ENCODE results near the gene PMM1.
"Not testable (repeated sequence)": the region's sequence is repeated elsewhere in the genome, so short reads cannot be mapped to it uniquely, and the experiment has no call there.

PMM1 gene

DNA sequence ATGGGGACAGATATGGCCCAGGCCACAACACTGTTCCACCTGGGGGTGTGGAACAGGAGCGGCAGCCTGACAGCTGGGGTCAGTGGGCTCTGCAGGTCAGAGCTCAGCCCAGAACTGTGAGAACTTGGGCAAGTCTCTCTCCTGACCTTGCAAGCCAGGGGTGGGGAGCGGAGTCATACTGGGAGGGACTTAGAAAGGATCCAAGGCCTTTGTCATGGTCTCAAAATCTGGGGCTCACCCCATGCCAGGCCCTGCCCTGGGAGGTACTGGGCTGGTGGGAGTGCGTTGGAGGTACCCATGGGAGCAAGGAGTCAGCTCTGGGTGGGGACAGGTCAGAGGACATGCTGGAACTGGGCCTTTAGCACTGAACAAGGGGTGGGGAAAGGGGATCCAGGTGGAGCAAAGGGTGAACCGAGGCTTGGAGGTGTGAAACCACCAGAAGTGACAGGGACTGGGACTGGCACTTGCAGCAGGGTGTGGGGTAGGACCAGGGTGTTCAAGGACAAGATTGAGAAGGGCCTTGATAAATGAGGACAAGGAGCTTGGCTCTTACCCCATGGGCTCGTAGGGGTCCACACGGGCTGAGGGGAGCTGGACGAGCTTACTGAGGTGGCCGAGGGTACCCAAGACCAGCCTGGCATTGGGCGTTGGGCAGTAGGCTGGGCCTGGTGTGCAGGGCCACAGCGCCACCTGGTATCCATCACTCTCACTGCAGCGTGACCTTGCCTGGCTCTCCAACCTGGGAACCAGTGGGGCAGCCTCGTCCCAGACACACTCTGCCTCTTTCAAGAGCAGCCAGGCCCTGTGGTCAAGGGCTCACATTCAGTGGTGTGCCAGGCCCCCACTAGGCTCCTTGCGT, 7.4 kb upstream of the PMM1 start:
- DNase-seq = no peak

GRCh38 chr22:41595703-41596102, 6.1 kb upstream of the PMM1 start:
- DNase-seq = no peak

GRCh38 chr22:41593336-41593960, 3.8 kb upstream of the PMM1 start:
- not testable (repeated sequence) for DNase-seq

DNA sequence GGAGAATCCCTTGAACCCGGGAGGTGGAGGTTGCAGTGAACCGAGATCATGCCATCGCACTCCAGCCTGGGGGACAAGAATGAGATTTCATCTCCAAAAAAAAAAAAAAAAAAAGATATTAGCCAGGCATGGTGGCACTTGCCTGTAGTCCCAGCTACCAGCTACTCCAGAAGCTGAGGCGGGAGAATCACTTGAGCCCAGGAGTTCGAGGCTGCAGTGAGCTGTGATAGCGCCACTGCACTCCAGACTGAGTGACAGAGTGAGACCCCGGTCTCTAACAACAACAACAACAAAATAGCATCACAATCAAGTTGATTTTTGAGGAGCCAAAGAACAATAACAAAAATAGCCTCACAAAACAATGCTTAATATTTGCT, 2.3 kb downstream of the PMM1 start:
- DNase-seq = no peak

DNA sequence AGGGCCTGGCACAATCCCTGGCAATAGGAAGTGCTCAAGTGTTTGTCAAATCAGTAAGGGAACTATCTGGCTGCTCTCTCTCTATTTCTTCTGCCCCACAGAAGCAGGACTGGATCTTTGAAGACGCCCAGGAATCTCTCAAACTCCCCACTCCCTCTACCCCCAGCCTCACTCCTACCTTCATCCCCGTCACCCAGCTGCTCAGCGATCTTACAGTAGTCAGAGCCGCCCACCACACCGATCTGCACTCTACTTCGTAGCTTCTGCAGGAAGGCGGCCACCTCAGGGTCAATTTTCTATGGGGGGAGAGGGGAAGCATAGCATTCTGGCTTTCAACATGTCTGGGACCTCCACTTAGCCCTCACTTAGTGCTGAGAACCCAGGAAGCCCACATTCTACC, 3.7 kb downstream of the PMM1 start:
- DNase-seq = no peak

GRCh38 chr22:41584881-41585280, 4.8 kb downstream of the PMM1 start:
- DNase-seq = no peak

- no peak for DNase-seq
Measured at GRCh38 chr22:41582694-41583093, 6.9 kb downstream of the PMM1 start.

- DNase-seq = no peak
Measured at GRCh38 chr22:41579997-41580355, 9.7 kb downstream of the PMM1 start.

GRCh38 chr22:41579297-41579996, 10.2 kb downstream of the PMM1 start:
- DNase-seq = no peak

DNA sequence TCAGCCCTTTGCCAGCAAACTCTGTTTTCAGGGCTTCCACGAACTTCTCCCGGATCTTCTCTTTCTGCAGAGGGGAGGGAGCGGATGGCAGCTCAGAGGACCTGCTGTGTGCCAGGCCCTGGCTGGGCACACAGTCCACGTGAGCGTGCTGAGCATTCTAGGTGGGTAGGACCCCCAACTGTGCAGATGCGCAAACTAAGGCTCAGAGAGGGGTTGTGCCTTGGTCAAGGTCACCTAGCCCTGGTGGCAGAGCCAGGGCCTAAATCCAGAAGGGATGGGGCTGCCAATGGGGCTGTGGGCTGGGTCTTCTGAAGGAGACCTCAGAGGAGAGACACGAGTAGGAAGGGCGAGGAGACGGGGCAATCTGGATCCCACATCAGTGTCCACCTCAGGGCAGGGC, 10.8 kb downstream of the PMM1 start:
- no peak for DNase-seq

DNA sequence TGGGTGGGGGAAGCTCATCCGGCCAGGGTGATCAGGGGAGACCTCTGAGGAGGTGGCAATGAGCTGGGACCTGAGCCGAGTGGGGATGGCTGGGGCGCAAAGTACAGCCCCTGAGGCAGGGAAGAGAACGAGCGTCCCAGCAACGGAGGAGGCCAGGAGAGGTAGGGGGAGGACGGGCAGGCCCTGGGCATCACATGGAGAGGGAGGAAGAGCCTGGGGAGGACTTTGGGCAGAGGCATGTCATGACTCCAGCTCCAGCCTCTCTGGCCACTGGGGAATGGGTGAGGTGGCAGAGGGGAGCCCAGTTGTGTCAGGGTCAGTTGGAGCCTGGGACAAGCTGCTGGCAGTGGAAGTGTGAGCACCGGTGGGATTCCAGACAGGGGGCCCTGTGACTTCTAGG, 11.5 kb downstream of the PMM1 start:
- DNase-seq = no peak

DNA sequence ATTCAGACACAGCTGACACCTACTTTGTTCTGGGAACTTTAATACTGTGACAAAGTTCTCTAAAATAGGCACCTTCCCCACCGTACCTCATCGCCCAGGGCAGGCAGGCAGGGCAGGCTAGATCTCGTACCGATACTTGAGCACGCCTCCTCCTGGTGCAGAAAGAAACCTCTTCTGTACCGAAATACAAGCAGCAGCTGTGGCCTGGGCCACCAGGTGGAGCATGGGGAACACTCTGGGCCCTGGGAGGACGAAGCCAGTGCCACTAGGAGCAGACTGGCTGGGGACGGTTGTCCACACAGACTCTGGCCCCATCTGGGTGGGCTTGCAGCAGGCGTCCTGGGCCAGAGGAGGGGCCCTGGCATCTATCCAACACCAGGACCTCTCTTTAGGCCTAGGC, 12.8 kb downstream of the PMM1 start:
- no peak for DNase-seq

DNA sequence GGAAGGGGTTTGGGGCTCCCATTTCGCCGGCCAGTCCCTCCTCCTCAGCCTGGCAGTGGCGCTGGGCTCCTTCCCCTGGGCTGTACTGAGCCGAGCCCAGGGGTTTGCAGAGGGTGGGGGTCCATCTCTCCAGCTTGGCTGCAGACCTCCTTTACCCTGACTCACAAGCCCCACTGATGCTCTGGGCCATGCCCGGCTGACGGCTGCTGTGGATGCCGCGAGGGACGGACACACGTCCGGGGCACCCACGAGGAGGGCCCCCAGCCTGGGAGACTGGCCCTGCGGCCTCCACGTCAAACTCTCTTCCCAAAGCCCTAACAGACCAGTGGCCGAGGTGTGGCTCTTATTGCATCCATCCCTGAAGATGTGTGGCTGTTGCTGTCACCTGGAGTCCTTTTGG, 14.1 kb downstream of the PMM1 start:
- DNase-seq = no peak

DNA sequence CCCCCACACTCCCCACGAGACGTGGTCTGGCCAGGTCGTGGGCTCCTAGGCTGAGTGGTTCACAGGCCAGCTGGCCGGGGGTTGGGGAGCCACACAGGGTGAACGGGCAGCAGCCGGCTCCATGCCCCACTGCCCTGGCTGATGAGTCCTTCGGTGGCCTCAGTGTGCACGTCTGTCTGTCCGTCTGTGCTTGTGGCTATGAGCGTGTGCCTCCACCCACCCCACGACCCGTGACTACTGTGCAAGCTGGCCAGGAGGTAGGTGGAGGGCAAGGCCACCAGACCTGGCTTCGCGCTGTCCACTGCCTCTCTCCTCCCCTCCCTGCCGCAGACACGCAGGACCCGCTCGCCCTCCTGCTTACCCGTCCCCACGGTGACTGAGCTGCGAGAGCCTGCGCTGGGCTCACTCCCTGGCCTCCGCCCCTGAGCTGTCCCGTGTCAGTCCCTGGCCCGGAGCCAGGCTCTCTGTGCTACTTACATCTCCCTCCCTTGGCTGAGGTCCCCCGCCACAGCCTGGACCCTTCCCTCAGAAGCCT, 14.7 kb downstream of the PMM1 start:
- no peak for DNase-seq

DNA sequence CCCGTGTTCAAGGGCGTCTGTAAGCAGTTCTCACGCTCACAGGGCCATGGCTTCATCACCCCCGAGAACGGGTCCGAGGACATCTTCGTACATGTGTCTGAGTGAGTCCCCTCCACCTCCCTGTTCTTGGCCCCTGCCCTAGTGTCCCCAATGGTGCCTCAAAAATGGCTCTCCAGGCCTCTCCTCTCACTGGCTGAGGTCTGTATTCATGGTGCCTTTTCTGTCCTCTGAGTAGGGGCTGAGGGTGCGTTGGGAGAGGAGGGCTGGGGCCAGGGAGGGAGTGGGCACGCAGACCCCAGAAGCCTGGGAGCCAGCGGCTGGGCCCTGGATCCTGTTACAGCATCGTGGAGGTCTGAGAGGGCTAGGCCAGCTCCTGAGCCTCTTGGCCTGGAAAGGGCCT, 16.0 kb downstream of the PMM1 start:
- DNase-seq = no peak

GRCh38 chr22:41572305-41572704, 17.3 kb downstream of the PMM1 start:
- not testable (repeated sequence) for DNase-seq

DNA sequence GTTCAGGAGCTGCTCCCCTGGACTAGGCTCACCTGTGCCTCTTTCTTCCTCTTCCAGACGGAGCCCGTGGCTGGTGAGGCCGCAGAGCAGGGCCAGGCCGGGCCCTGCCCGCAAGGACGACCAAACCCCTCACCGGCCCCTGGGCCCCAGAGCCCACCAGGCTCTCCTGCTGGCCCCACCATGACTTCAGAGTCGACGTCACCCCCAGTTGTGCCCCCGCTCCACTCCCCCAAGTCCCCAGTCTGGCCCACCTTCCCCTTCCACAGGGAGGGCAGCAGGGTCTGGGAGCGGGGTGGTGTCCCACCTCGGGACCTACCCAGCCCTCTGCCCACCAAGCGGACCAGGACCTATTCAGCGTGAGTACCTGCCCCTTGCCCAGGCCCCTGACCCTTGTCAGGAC, 17.9 kb downstream of the PMM1 start:
- no peak for DNase-seq

GRCh38 chr22:41570221-41570620, 19.4 kb downstream of the PMM1 start:
- DNase-seq = no peak

DNA sequence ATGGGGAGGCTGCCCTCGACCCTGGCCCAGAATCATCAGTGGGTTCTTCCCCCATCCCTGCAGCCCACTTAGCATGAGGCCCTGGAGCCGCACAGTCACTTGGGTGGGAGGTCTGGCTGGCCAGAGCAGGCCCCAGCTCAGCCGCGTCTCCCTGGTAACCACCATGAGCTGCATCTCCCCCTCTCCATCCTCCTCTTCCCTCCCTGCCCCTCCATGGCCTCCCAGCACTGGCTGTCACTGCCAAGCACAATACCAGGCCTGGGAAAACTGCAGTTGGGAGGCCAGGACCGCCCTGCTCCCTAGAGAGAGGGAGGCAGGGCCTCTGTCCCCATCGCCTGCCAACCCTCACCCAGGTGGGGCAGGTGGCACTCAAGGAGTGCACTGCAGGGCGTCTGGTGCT, 20.8 kb downstream of the PMM1 start:
- DNase-seq = no peak

- DNase-seq = no peak
Measured at GRCh38 chr22:41567512-41567768, 22.2 kb downstream of the PMM1 start.

DNA sequence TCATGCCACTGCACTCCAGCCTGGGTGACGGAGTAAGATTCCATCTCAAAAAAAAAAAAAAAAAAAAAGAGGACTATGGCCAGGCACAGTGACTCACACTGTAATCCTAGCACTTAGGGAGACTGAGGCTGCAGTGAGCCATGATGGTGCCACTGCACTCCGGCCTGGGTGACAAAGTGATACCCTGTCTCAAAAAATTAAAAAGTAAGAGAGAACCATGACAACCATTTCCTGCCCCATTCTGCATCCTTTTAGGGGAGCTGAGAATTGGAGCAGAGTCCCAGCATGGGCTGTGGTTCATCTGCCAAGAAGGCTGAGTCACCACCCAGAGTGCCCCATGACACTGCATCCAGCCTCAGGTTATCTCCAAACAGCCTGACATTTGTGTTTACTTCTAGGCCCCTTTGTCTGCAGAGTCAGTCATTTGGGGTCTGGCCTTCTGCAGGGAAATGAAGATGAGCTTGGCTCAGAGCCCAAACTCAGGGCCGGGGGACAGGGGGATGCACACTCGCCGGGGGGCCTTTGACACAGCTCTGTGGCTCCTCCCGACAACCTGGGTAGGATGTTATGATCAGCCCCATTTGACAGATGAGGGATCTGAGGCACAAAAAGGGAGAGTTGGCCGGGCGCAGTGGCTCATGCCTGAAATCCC, 24.1 kb downstream of the PMM1 start:
- no peak for DNase-seq

- no peak for DNase-seq
Measured at GRCh38 chr22:41564563-41564962, 25.1 kb downstream of the PMM1 start.

DNA sequence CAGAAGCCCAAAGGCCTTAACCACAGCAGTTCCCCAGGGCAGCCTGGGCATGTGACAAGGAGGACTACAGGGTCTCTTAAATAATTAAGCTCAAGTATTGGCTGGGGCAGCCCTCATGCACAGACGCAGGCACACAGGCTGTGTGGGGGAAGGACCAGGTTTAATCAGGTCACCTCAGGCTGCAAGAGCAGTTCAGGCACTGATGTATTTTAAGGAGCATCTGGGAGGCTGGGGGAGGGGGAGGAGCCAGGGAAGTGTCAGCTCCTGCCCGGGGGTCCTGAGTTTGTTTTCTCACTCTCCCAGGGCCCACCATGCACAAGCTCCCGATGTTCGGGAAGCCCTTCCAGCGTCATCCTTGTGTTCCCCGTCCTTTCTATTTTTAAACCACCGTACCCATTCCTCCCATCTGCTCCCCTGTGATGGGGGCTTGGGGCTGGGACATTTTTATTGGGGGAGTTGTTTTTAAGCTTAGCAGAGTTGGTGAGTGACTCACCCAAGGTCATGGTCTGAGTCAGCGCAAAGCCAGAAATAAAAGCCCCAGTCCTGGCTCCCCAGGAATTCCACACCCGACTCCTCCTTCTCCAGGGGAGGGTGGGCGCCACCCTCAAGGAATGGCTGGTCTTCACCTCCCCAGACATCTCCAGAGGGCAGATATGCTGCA, 26.5 kb downstream of the PMM1 start:
- no peak for DNase-seq
